Neural cell (in vitro differentiated cells): ENCODE measurements around the gene SWT1. TPM values are rescaled to one million over a fixed set of nuclear protein-coding genes. Genes with fewer than 3 reads are reported as not detected.

ENCODE experiments used
- H2AFZ ChIP-seq: fragments of 200-600, 300-800 bp; sonication (generic), shearing (Covaris generic); 2 replicates; pipeline ENCODE4 v1.6.0; 2014; ENCODE audit warnings: low read depth, mild to moderate bottlenecking, antibody characterized with exemption, low read length, moderate library complexity
- H3F3A ChIP-seq: fragments of 200-600 bp; shearing (Covaris generic); 2 replicates; pipeline ENCODE4 v1.6.1; 2016; ENCODE audit warnings: mild to moderate bottlenecking, moderate library complexity, mixed read lengths, antibody characterized with exemption, low read length; ENCODE audit not compliant: insufficient read depth, poor library complexity, severe bottlenecking
- H3K27ac ChIP-seq: fragments of 200-600, 300-800 bp; sonication (generic), shearing (Covaris generic); 2 replicates; pipeline ENCODE4 v1.5.1; 2014; ENCODE audit warnings: mild to moderate bottlenecking, low read length, moderate library complexity
- H3K27me3 ChIP-seq: fragments of 300-800, 200-600 bp; sonication (generic), shearing (Covaris generic); 2 replicates; pipeline ENCODE4 v1.6.0; 2014; ENCODE audit warnings: mild to moderate bottlenecking, low read depth, low read length, moderate library complexity; ENCODE audit not compliant: insufficient read depth
- H3K36me3 ChIP-seq: fragments of 300-800, 200-600 bp; sonication (generic), shearing (Covaris generic); 2 replicates; pipeline ENCODE4 v1.5.1; 2014; ENCODE audit warnings: mild to moderate bottlenecking, antibody characterized with exemption, low read length, moderate library complexity; ENCODE audit not compliant: insufficient read depth
- H3K4me2 ChIP-seq: fragments of 300-800, 200-600 bp; sonication (generic), shearing (Covaris generic); 2 replicates; pipeline ENCODE4 v1.6.0; 2014; ENCODE audit warnings: mild to moderate bottlenecking, low read length
- H3K4me3 ChIP-seq: fragments of 300-800, 200-600 bp; sonication (generic), shearing (Covaris generic); 2 replicates; pipeline ENCODE4 v1.5.1; 2014; ENCODE audit warnings: mild to moderate bottlenecking, low read length, moderate library complexity
- H3K79me2 ChIP-seq: fragments of 200-600 bp; shearing (Covaris generic); replicated peaks from 2 replicates; pipeline ENCODE4 v1.6.0; 2014; ENCODE audit warnings: mild to moderate bottlenecking, low read length, moderate library complexity; ENCODE audit not compliant: insufficient read depth
- H3K9ac ChIP-seq: fragments of 300-800, 200-600 bp; sonication (generic), shearing (Covaris generic); 2 replicates; pipeline ENCODE4 v1.6.1; 2016; ENCODE audit warnings: mild to moderate bottlenecking, low read length, mixed read lengths
- H3K9me2 ChIP-seq: fragments of 200-600 bp; shearing (Covaris generic); 2 replicates; pipeline ENCODE4 v1.6.1; 2016; ENCODE audit warnings: mild to moderate bottlenecking, low read length, mixed read lengths; ENCODE audit not compliant: insufficient read depth
- H3K9me3 ChIP-seq: fragments of 200-600, 300-800 bp; sonication (generic), shearing (Covaris generic); 2 replicates; pipeline ENCODE4 v1.6.1; 2016; ENCODE audit warnings: mild to moderate bottlenecking, mixed run types, low read length, moderate library complexity, mixed read lengths
- H4K20me1 ChIP-seq: fragments of 200-600 bp; shearing (Covaris generic); 2 replicates; pipeline ENCODE4 v1.6.1; 2016; ENCODE audit warnings: mild to moderate bottlenecking, mixed run types; ENCODE audit not compliant: insufficient read depth
- CTCF ChIP-seq: fragments of 450-650 bp; IDR thresholded peaks from 2 replicates; pipeline ENCODE4 v1.5.1; 2014; ENCODE audit warnings: antibody characterized with exemption, mild to moderate bottlenecking, moderate library complexity; ENCODE audit not compliant: poor library complexity, severe bottlenecking
- EP300 ChIP-seq: fragments of 450-650 bp; conservative IDR thresholded peaks from 2 replicates; pipeline ENCODE4 v1.6.1; 2014; ENCODE audit warnings: antibody characterized with exemption, mild to moderate bottlenecking, moderate library complexity; ENCODE audit not compliant: poor library complexity, severe bottlenecking
- EZH2 ChIP-seq: fragments of 200-600, 300-800 bp; shearing (Covaris generic), sonication (generic); IDR thresholded peaks from 2 replicates; pipeline ENCODE4 v1.6.1; 2014; ENCODE audit warnings: antibody characterized with exemption, low read length, borderline replicate concordance, mild to moderate bottlenecking; ENCODE audit not compliant: insufficient read depth, poor library complexity, severe bottlenecking
- MXI1 ChIP-seq: fragments of 450-650 bp; conservative IDR thresholded peaks from 2 replicates; pipeline ENCODE4 v1.6.1; 2014; ENCODE audit warnings: antibody characterized with exemption, mild to moderate bottlenecking; ENCODE audit not compliant: poor library complexity, severe bottlenecking
- POLR2AphosphoS5 ChIP-seq: IDR thresholded peaks from 2 replicates; pipeline ENCODE4 v1.6.1; 2012
- RAD21 ChIP-seq: fragments of 450-650 bp; conservative IDR thresholded peaks from 2 replicates; pipeline ENCODE4 v1.6.1; 2014; ENCODE audit warnings: antibody characterized with exemption, mild to moderate bottlenecking, moderate library complexity
- REST ChIP-seq: IDR thresholded peaks from 2 replicates; pipeline ENCODE4 v1.6.1; 2012; ENCODE audit warnings: borderline replicate concordance
- SMC3 ChIP-seq: fragments of 450-650 bp; conservative IDR thresholded peaks from 2 replicates; pipeline ENCODE4 v1.6.1; 2014; ENCODE audit warnings: antibody characterized with exemption, mild to moderate bottlenecking, moderate library complexity; ENCODE audit not compliant: poor library complexity
- TAF1 ChIP-seq: IDR thresholded peaks from 2 replicates; pipeline ENCODE4 v1.6.1; 2012; ENCODE audit warnings: low read depth
- polyA plus RNA-seq: library from polyadenylated mRNA; depleted of rRNA; stranded (reverse); fragments of >200 nt; gene quantifications from 2 replicates; pipeline ENCODE4 v1.2.3, GENCODE V29; 2014

SWT1 gene
- polyA plus RNA-seq, 1 donor from 2014 or later = 9.3 TPM

GRCh38 chr1:185314411-185314810, 157.4 kb downstream of the SWT1 start:
- H3K36me3 ChIP-seq = no peaks in the 10 kb centered on the region

GRCh38 chr1:185315445-185316071, 158.6 kb downstream of the SWT1 start:
- Histone ChIP-seq H3K9me2 (no peaks in the 10 kb centered on the region), H3F3A (no peaks in the 10 kb centered on the region), H3K79me2 (peaks cover 55% of the 10 kb centered on the region), H3K36me3 (no peaks in the 10 kb centered on the region), H3K9me3 (no peaks in the 10 kb centered on the region), H3K27ac (peak overlapping the region; percentile 98), H4K20me1 (peaks cover 21% of the 10 kb centered on the region), H3K4me2 (peak overlapping the region; percentile 93), H3K9ac (peak overlapping the region; percentile 96), H3K4me3 (peak overlapping the region; percentile 75), H3K27me3 (no peaks in the 10 kb centered on the region), H2AFZ (no peak overlapping the region)
- no peak for TF ChIP-seq MXI1
- TF ChIP-seq EP300 = no peak
- no peak for TF ChIP-seq RAD21
- TF ChIP-seq SMC3 = no peak
- TF ChIP-seq REST = no peak
- no peak for TF ChIP-seq POLR2AphosphoS5
- TF ChIP-seq TAF1 = no peak
- TF ChIP-seq EZH2 = no peak

More at GRCh38 chr1:185314411-185314810, 157.4 kb downstream of the SWT1 start:
- Histone ChIP-seq H3F3A (no peaks in the 10 kb centered on the region), H2AFZ (no peak overlapping the region), H3K9ac (peak overlapping the region; percentile 22), H3K79me2 (peaks cover 65% of the 10 kb centered on the region), H3K27ac (no peak overlapping the region), H3K4me3 (peak overlapping the region; percentile 75), H3K4me2 (peak overlapping the region; percentile 93), H3K9me2 (no peaks in the 10 kb centered on the region), H3K27me3 (no peaks in the 10 kb centered on the region), H3K9me3 (no peaks in the 10 kb centered on the region), H4K20me1 (peaks cover 21% of the 10 kb centered on the region)
- TF ChIP-seq EP300 (no peak), TAF1 (no peak), CTCF (no peak), REST (no peak), POLR2AphosphoS5 (no peak), RAD21 (no peak), EZH2 (no peak), MXI1 (peak; percentile 50), SMC3 (no peak)
